ENCODE results near the gene TPP2. TPM values are rescaled to one million over a fixed set of nuclear protein-coding genes. Genes with fewer than 3 reads are reported as not detected.

Gene TPP2
- total RNA-seq, 2 donors from 2014 or later, result 41.0 to 42.0 TPM

DNA sequence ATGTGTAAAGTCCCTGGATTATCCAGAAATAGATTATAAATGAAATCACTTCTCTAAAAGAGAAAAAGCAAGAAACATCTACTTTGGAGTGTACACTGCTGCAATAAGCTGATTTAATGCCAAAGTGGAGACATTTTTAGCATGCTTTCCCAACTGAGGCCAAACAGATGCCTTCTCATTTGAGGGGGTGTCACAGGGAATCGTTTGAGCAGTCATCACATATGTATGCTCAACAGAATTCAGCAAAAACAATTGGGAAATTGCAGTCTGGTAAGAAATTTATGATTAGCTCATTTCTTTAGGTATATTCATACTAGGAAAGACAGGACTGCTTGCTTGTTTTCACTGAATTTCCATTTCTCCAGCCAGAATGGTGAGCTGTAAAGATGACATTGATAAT, 27.3 kb upstream of the TPP2 start:
- no peak overlapping the region for H3K9ac ChIP-seq (ENCODE audit: low read depth in 2 of 2, low read length in 2 of 2)
- TF ChIP-seq, protein P1, sequence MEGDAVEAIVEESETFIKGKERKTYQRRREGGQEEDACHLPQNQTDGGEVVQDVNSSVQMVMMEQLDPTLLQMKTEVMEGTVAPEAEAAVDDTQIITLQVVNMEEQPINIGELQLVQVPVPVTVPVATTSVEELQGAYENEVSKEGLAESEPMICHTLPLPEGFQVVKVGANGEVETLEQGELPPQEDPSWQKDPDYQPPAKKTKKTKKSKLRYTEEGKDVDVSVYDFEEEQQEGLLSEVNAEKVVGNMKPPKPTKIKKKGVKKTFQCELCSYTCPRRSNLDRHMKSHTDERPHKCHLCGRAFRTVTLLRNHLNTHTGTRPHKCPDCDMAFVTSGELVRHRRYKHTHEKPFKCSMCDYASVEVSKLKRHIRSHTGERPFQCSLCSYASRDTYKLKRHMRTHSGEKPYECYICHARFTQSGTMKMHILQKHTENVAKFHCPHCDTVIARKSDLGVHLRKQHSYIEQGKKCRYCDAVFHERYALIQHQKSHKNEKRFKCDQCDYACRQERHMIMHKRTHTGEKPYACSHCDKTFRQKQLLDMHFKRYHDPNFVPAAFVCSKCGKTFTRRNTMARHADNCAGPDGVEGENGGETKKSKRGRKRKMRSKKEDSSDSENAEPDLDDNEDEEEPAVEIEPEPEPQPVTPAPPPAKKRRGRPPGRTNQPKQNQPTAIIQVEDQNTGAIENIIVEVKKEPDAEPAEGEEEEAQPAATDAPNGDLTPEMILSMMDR (IDR thresholded peaks at IDR 0.05), result no peak
- intact Hi-C loops (cut with DNase I), result no loop called here
- no peak overlapping the region for H3K27ac ChIP-seq
- no peaks in the 10 kb centered on the region for H3K36me3 ChIP-seq
- H3K4me3 ChIP-seq, result no peak overlapping the region
- H3K27me3 ChIP-seq, result no peaks in the 10 kb centered on the region
- no peaks in the 10 kb centered on the region for H3K9me3 ChIP-seq
- DNase-seq, result no peak
- H3K4me1 ChIP-seq, result no peaks in the 10 kb centered on the region

GRCh38 chr13:102571075-102571474, 25.7 kb upstream of the TPP2 start:
- Histone ChIP-seq H3K4me3 (no peak overlapping the region), H3K27ac (no peak overlapping the region), H3K27me3 (no peaks in the 10 kb centered on the region), H3K9ac (ENCODE audit: low read depth in 2 of 2, low read length in 2 of 2) (no peak overlapping the region), H3K36me3 (no peaks in the 10 kb centered on the region), H3K9me3 (no peaks in the 10 kb centered on the region), H3K4me1 (no peaks in the 10 kb centered on the region)
- DNase-seq, result no peak
- intact Hi-C loops (cut with DNase I), result no loop called here
- TF ChIP-seq, protein P1 (IDR thresholded peaks at IDR 0.05), result no peak

GRCh38 chr13:102572323-102572722, 24.5 kb upstream of the TPP2 start:
- no peaks in the 10 kb centered on the region for H3K4me1 ChIP-seq
- H3K27ac ChIP-seq, result no peak overlapping the region
- no peak overlapping the region for H3K4me3 ChIP-seq
- no peak for DNase-seq
- H3K27me3 ChIP-seq, result no peaks in the 10 kb centered on the region
- TF ChIP-seq, protein P1 (IDR thresholded peaks at IDR 0.05), result no peak
- H3K9me3 ChIP-seq, result no peaks in the 10 kb centered on the region
- H3K36me3 ChIP-seq, result no peaks in the 10 kb centered on the region
- H3K9ac ChIP-seq (ENCODE audit: low read depth in 2 of 2, low read length in 2 of 2), result no peak overlapping the region
- intact Hi-C loops (cut with DNase I), result no loop called here

- intact Hi-C loops (cut with DNase I), result loop anchor here (2.0 to 10.0 kb wide), 3 partner anchors 144 to 267 kb away; partner anchors contain the start of genes ERCC5 and TEX30
- DNase-seq, result peak; percentile 55
- Histone ChIP-seq H3K27ac (no peak overlapping the region), H3K9me3 (no peaks in the 10 kb centered on the region), H3K9ac (ENCODE audit: low read depth in 2 of 2, low read length in 2 of 2) (no peak overlapping the region), H3K4me3 (no peak overlapping the region), H3K27me3 (no peaks in the 10 kb centered on the region), H3K4me1 (no peaks in the 10 kb centered on the region), H3K36me3 (no peaks in the 10 kb centered on the region)
- TF ChIP-seq, protein P1 (IDR thresholded peaks at IDR 0.05), result peak; percentile 74
These were observed 16.1 kb upstream of the TPP2 start for GRCh38 chr13:102580552-102581169.

- no peak overlapping the region for H3K4me3 ChIP-seq
- no peaks in the 10 kb centered on the region for H3K4me1 ChIP-seq
- no peak for DNase-seq
- intact Hi-C loops (cut with DNase I), result loop anchor here (5.0 to 10.0 kb wide), 2 partner anchors 193 to 265 kb away; partner anchors contain the start of genes ERCC5 and TEX30
- no peaks in the 10 kb centered on the region for H3K27me3 ChIP-seq
- TF ChIP-seq, protein P1 (IDR thresholded peaks at IDR 0.05), result no peak
- no peak overlapping the region for H3K27ac ChIP-seq
- H3K36me3 ChIP-seq, result no peaks in the 10 kb centered on the region
- no peak overlapping the region for H3K9ac ChIP-seq (ENCODE audit: low read depth in 2 of 2, low read length in 2 of 2)
- H3K9me3 ChIP-seq, result no peaks in the 10 kb centered on the region
These were observed 14.5 kb upstream of the TPP2 start for GRCh38 chr13:102582256-102582655.

Data from colonic mucosa (tissue), 4 donors.